Cardiac muscle cell (in vitro differentiated cells and primary cell): ENCODE results near the gene ITGA2. TPM values are rescaled to one million over a fixed set of nuclear protein-coding genes. Genes with fewer than 3 reads are reported as not detected.

Source experiments
- DNase-seq, 2 donors: peaks; one replicate each; pipeline versions ENCODE4 v3.0.0 to v3.0.0-alpha.2; 2010 to 2017; ENCODE audit warnings: low read depth in 1 of 2, low spot score in 1 of 2
- H3K27ac ChIP-seq: fragments of 200-600 bp; sonication (generic); 2 replicates; pipeline ENCODE4 v1.5.1; 2016
- H3K27me3 ChIP-seq: fragments of 200-600 bp; sonication (generic); 2 replicates; pipeline ENCODE4 v1.6.0; 2016; ENCODE audit warnings: control low read depth
- H3K36me3 ChIP-seq: fragments of 200-600 bp; sonication (generic); 2 replicates; pipeline ENCODE4 v1.5.1; 2016; ENCODE audit warnings: control low read depth
- H3K4me1 ChIP-seq: fragments of 200-600 bp; sonication (generic); 2 replicates; pipeline ENCODE4 v1.8.1; 2017; ENCODE audit warnings: low read depth, mild to moderate bottlenecking, mixed run types
- H3K4me3 ChIP-seq: fragments of 200-600 bp; sonication (generic); 2 replicates; pipeline ENCODE4 v1.5.1; 2016; ENCODE audit warnings: mild to moderate bottlenecking
- H3K9me3 ChIP-seq: fragments of 200-600 bp; sonication (generic); 2 replicates; pipeline ENCODE4 v1.5.1; 2017; ENCODE audit warnings: low read depth, mild to moderate bottlenecking, control low read depth
- CTCF ChIP-seq: IDR thresholded peaks from 2 replicates; pipeline ENCODE4 v1.5.1; 2012; ENCODE audit warnings: low read depth, mild to moderate bottlenecking, low read length
- polyA plus RNA-seq: library from polyadenylated mRNA; unstranded; fragments of >200 nt; fragmentation: Nextera tagmentation; extraction: Ambion mirVana; gene quantifications from 2 replicates; pipeline ENCODE4 v1.2.1, GENCODE V29; 2016
- total RNA-seq: library from RNA; depleted of rRNA; stranded (reverse); fragments of >200 nt; gene quantifications from 2 replicates; pipeline ENCODE4 v1.2.3, GENCODE V29; 2016

The ITGA2 gene
- total and polyA plus RNA-seq, 2 experiments from 2014 or later = 0.57 to 2.3 TPM

- H3K4me1 ChIP-seq = peaks cover 7% of the 10 kb centered on the region
- DNase-seq = peak in 1 of 2 donors; percentile 39
- H3K27ac ChIP-seq = no peak overlapping the region
- H3K27me3 ChIP-seq = no peaks in the 10 kb centered on the region
- H3K4me3 ChIP-seq = no peak overlapping the region
- TF ChIP-seq CTCF = peak; percentile 43
- H3K9me3 ChIP-seq = no peaks in the 10 kb centered on the region
- no peaks in the 10 kb centered on the region for H3K36me3 ChIP-seq
These were observed 125.8 kb downstream of the ITGA2 start for GRCh38 chr5:53114988-53115387.

DNA sequence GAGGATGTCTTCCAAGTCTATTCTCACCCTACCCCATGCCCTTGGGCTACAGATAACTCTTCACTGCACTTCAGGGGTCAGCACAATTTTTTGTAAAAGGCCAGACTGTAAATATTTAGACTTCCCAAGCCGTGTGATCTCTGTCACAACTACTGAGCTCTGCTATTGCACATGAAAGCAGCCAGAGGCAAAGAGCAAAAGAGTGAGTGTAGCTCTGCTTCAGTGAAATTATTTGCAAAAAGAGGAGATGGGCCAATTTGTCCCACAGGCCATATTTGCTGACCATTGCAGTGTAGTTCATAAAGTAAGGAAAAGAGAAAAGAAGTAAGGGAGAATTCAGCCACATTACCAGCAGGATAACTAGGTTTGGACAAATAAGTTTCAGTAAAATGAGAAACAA is 127.4 kb downstream of the ITGA2 start:
- no peak for TF ChIP-seq CTCF
- DNase-seq = no peak
- Histone ChIP-seq H3K27ac (no peak overlapping the region), H3K27me3 (no peaks in the 10 kb centered on the region), H3K4me1 (peaks cover 7% of the 10 kb centered on the region), H3K9me3 (no peaks in the 10 kb centered on the region), H3K36me3 (no peaks in the 10 kb centered on the region), H3K4me3 (no peak overlapping the region)

- H3K4me1 ChIP-seq = peaks cover 7% of the 10 kb centered on the region
- H3K36me3 ChIP-seq = no peaks in the 10 kb centered on the region
- no peak for DNase-seq
- H3K9me3 ChIP-seq = no peaks in the 10 kb centered on the region
- no peak overlapping the region for H3K27ac ChIP-seq
- TF ChIP-seq CTCF = no peak
- no peaks in the 10 kb centered on the region for H3K27me3 ChIP-seq
- no peak overlapping the region for H3K4me3 ChIP-seq
These were observed 129.7 kb downstream of the ITGA2 start for GRCh38 chr5:53118879-53119278.

DNA sequence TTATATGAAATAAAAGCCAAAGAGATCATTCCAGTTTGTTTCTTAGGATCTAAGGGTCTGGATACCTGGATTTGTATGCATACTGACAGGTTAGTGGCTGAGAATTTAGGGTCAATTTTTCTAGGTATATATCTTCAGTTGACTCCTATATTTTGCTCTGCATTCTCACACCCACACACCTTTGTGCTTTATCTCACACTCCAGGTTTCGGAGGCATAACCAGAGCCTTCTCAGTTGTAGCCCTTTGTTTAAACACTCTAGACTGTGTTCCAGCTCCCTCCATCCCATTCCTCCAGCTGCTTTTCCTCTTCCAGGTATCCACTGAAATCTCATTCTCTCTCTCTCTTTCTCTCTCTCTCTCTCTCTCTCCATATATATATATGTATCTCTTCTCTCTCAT is 131.0 kb downstream of the ITGA2 start:
- H3K4me1 ChIP-seq = peaks cover 7% of the 10 kb centered on the region
- H3K36me3 ChIP-seq = no peaks in the 10 kb centered on the region
- H3K9me3 ChIP-seq = no peaks in the 10 kb centered on the region
- no peak for DNase-seq
- TF ChIP-seq CTCF = no peak
- no peak overlapping the region for H3K4me3 ChIP-seq
- no peaks in the 10 kb centered on the region for H3K27me3 ChIP-seq
- H3K27ac ChIP-seq = no peak overlapping the region

- Histone ChIP-seq H3K9me3 (no peaks in the 10 kb centered on the region), H3K27ac (no peak overlapping the region), H3K27me3 (no peaks in the 10 kb centered on the region), H3K4me3 (no peak overlapping the region), H3K4me1 (peaks cover 7% of the 10 kb centered on the region), H3K36me3 (no peaks in the 10 kb centered on the region)
- peak in 1 of 2 donors; percentile 28 for DNase-seq
- TF ChIP-seq CTCF = no peak
These were observed 134.6 kb downstream of the ITGA2 start for GRCh38 chr5:53123702-53124101.

DNA sequence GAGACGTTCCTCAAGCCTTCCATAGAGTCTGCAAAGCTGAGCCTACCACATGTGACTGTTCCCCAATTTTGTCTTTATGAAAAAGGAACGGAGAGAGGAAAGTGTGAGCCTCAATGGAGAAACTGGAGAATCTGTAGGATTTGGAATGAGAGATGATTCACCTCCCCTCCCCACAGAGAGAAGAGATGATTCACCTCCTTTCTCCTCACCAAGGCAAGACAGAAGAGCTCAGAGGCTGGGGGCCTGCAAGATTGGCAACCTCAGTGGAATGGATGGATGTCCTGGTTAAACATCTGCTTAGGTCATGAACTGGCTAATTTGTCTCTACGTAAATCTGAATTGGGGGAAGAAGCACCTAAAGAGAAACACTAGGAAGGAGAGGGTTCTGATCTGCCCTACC is 137.4 kb downstream of the ITGA2 start:
- no peaks in the 10 kb centered on the region for H3K27me3 ChIP-seq
- H3K27ac ChIP-seq = no peak overlapping the region
- no peaks in the 10 kb centered on the region for H3K4me1 ChIP-seq
- H3K9me3 ChIP-seq = no peaks in the 10 kb centered on the region
- H3K36me3 ChIP-seq = no peaks in the 10 kb centered on the region
- no peak for TF ChIP-seq CTCF
- peak in 1 of 2 donors; percentile 26 for DNase-seq
- H3K4me3 ChIP-seq = no peak overlapping the region
